MCF 10A (cell line): Measurements from ENCODE around the gene LRP2BP. TPM values are rescaled to one million over a fixed set of nuclear protein-coding genes. Genes with fewer than 3 reads are reported as not detected.
"Not testable (repeated sequence)": the region's sequence is repeated elsewhere in the genome, so short reads cannot be mapped to it uniquely, and the experiment has no call there.

ENCODE experiments used
- BruUV-seq: library from RNA; stranded (reverse); fragments of 400-500 nt; replicated peaks from 2 replicates; lab custom pipeline; 2021; lab: Mats Ljungman, UMichigan
- CTCF ChIA-PET: fragments of 300-600 bp; sonication (Branson Sonifier 250); formaldehyde crosslinking; extraction: SDS; loops from one replicate; lab custom pipeline; 2021; ENCODE audit warnings: antibody characterized with exemption, inconsistent platforms; lab: Yijun Ruan, JAX
- POLR2A ChIA-PET: fragments of 300-600, 350-650 bp; sonication (Branson Sonifier 250); formaldehyde crosslinking; extraction: SDS; loops from one replicate; lab custom pipeline; 2020; ENCODE audit warnings: antibody characterized with exemption, inconsistent platforms; lab: Yijun Ruan, JAX
- DNase-seq: peaks from one replicate; pipeline ENCODE4 v3.0.0-alpha.2; 2018; ENCODE audit not compliant: unreplicated experiment
- H3K27ac Mint-ChIP-seq: one replicate; pipeline ENCODE4 v1.8.0; 2022; ENCODE audit warnings: mild to moderate bottlenecking, low read depth, mixed read lengths; ENCODE audit not compliant: unreplicated experiment
- H3K27me3 Mint-ChIP-seq: one replicate; pipeline ENCODE4 v1.8.0; 2022; ENCODE audit warnings: mixed read lengths; ENCODE audit not compliant: insufficient read depth, unreplicated experiment
- H3K36me3 Mint-ChIP-seq: one replicate; pipeline ENCODE4 v1.8.0; 2022; ENCODE audit warnings: mild to moderate bottlenecking, moderate library complexity, mixed read lengths; ENCODE audit not compliant: insufficient read depth, unreplicated experiment
- H3K4me1 Mint-ChIP-seq: one replicate; pipeline ENCODE4 v1.8.0; 2022; ENCODE audit warnings: mixed read lengths; ENCODE audit not compliant: insufficient read depth, unreplicated experiment
- H3K4me3 Mint-ChIP-seq: one replicate; pipeline ENCODE4 v1.8.0; 2022; ENCODE audit warnings: mild to moderate bottlenecking, moderate library complexity, mixed read lengths; ENCODE audit not compliant: unreplicated experiment
- H3K9me3 Mint-ChIP-seq: one replicate; pipeline ENCODE4 v1.8.0; 2022; ENCODE audit warnings: mixed read lengths; ENCODE audit not compliant: unreplicated experiment
- intact Hi-C: fragments of 100-400 bp; cut with micrococcal nuclease; formaldehyde crosslinking; loops from 2 replicates; pipeline ENCODE4 v1.14.1; 2022
- total RNA-seq: library from RNA; stranded (reverse); gene quantifications from 2 replicates; pipeline ENCODE4 v1.2.3, GENCODE V29; 2022
- TF ChIP-seq, protein P1 (sequence below): fragments of 200-600 bp; IDR thresholded peaks from one replicate; pipeline ENCODE4 v1.8.0; 2022; ENCODE audit warnings: antibody characterized with exemption, mild to moderate bottlenecking; ENCODE audit not compliant: unreplicated experiment

The LRP2BP gene
- total RNA-seq, 1 experiment from 2014 or later = 0.70 TPM

DNA sequence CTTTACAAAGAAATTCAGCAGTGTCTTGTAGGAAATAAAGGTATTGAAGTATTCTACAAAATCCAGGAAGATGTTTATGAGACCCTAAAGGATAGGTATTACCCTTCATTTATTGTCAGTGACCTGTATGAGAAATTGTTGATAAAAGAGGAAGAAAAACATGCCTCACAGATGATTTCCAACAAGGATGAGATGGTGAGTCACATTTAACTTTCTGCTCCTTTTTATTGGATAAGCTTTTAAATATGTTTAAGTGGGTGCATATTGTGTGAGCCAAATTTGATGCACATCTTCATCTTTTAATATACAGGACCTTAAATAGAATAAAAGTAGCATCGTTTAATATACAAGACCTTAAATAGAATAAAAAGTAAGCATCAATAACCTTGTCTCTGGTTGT lies 72.1 kb downstream of the LRP2BP start:
- DNase-seq = no peak
- CTCF ChIA-PET = interaction anchor here (1.0 kb wide), 1 partner anchor 9 kb away, joined by 3 read pairs; no protein-coding TSS in a partner anchor
- BruUV-seq = no TSS peak
- H3K9me3 Mint-ChIP-seq = no peaks in the 10 kb centered on the region
- no peaks in the 10 kb centered on the region for H3K27me3 Mint-ChIP-seq
- TF ChIP-seq, protein P1, sequence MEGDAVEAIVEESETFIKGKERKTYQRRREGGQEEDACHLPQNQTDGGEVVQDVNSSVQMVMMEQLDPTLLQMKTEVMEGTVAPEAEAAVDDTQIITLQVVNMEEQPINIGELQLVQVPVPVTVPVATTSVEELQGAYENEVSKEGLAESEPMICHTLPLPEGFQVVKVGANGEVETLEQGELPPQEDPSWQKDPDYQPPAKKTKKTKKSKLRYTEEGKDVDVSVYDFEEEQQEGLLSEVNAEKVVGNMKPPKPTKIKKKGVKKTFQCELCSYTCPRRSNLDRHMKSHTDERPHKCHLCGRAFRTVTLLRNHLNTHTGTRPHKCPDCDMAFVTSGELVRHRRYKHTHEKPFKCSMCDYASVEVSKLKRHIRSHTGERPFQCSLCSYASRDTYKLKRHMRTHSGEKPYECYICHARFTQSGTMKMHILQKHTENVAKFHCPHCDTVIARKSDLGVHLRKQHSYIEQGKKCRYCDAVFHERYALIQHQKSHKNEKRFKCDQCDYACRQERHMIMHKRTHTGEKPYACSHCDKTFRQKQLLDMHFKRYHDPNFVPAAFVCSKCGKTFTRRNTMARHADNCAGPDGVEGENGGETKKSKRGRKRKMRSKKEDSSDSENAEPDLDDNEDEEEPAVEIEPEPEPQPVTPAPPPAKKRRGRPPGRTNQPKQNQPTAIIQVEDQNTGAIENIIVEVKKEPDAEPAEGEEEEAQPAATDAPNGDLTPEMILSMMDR = no peak
- intact Hi-C loops = no loop called here
- peaks cover under 1% of the 10 kb centered on the region for H3K4me1 Mint-ChIP-seq
- no peak overlapping the region for H3K27ac Mint-ChIP-seq
- H3K36me3 Mint-ChIP-seq = peaks cover 16% of the 10 kb centered on the region
- no peak overlapping the region for H3K4me3 Mint-ChIP-seq
- POLR2A ChIA-PET = no interaction called here

DNA sequence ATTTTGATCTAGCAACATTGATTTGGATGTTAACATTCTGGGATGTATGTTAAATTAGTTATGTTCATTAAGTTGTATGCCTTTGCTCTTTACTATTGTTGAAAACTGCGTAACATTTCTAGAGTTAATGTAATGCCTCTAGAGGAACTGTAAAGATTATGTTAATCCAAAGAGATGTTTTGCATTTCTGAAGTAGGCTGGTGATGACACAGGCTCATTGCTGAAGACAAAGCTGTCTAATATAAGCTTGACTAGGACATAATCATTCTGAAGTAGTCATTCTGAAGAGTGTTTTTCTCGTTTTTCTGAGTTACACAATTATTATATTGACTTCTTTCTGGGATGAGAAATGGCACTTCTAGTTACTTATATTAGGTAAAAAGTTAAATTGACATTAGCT lies 72.9 kb downstream of the LRP2BP start:
- Mint-ChIP-seq H3K4me1 (peaks cover 4% of the 10 kb centered on the region), H3K27ac (no peak overlapping the region), H3K27me3 (no peaks in the 10 kb centered on the region), H3K9me3 (no peaks in the 10 kb centered on the region), H3K36me3 (peaks cover 16% of the 10 kb centered on the region), H3K4me3 (no peak overlapping the region)
- no TSS peak for BruUV-seq
- intact Hi-C loops = no loop called here
- no peak for DNase-seq
- CTCF ChIA-PET = no interaction called here
- TF ChIP-seq, protein P1 = no peak
- POLR2A ChIA-PET = no interaction called here

DNA sequence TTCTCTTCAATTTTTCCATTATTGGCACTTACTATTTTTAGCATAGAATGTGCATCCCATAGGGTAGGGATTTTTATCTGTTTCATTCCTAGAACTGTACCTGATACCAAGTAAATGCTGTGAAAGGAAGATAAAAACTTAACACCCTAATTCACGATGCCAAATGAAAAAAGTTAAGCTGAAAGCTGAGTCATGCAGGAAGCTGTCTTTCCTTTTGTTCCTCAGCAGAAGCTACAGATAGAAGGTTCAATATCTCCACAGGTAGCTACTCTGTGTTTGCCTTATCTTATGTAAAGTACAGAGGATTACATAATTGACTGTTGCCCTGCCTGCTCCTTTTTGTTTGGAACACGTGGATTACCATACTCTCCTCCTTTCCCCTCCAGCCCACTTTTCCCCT lies 77.0 kb downstream of the LRP2BP start:
- intact Hi-C loops = no loop called here
- POLR2A ChIA-PET = no interaction called here
- Mint-ChIP-seq H3K27ac (no peak overlapping the region), H3K36me3 (peaks cover 30% of the 10 kb centered on the region), H3K4me1 (peaks cover 4% of the 10 kb centered on the region), H3K27me3 (no peaks in the 10 kb centered on the region), H3K9me3 (no peaks in the 10 kb centered on the region), H3K4me3 (no peak overlapping the region)
- no TSS peak for BruUV-seq
- CTCF ChIA-PET = no interaction called here
- TF ChIP-seq, protein P1 = no peak
- DNase-seq = peak; percentile 15

DNA sequence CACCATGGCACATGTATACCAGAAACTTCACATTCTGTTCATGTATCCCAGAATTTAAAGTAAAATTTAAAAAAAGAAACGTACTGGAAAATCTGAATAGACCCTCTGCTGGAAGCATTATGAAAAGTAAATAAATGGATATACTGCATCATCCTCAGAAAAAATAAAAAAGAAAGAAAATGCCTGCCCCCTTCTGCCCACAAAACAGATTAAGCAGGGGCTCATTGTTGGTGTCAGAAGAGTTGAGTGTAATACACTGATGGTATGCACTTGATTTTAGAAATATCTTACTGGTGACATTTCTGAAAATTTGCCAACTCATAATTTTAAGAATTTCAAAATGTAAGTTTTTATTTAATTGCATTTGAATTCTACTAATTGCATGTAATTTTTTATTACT lies 77.8 kb downstream of the LRP2BP start:
- no peak overlapping the region for H3K27ac Mint-ChIP-seq
- H3K4me3 Mint-ChIP-seq = no peak overlapping the region
- TF ChIP-seq, protein P1 = no peak
- CTCF ChIA-PET = no interaction called here
- H3K9me3 Mint-ChIP-seq = no peaks in the 10 kb centered on the region
- intact Hi-C loops = no loop called here
- no TSS peak for BruUV-seq
- peaks cover 4% of the 10 kb centered on the region for H3K4me1 Mint-ChIP-seq
- H3K27me3 Mint-ChIP-seq = no peaks in the 10 kb centered on the region
- POLR2A ChIA-PET = no interaction called here
- DNase-seq = no peak
- peaks cover 36% of the 10 kb centered on the region for H3K36me3 Mint-ChIP-seq

DNA sequence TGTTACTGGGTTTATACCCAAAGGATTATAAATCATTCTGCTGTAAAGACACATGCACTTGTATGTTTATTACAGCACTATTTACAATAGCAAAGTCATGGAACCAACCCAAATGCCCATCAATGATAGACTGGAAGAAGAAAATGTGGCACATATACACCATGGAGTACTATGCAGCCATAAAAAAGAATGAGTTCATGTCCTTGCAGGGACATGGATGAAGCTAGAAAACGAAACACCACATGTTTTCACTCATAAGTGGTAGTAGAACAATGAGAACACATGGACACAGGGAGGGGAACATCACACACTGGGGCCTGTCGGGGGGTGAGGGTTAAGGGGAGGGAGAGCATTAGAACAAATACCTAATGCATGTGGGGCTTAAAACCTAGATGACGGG lies 78.3 kb downstream of the LRP2BP start:
- CTCF ChIA-PET, H3K4me1 Mint-ChIP-seq, H3K27ac Mint-ChIP-seq, H3K4me3 Mint-ChIP-seq, intact Hi-C loops, H3K27me3 Mint-ChIP-seq, BruUV-seq, DNase-seq, H3K9me3 Mint-ChIP-seq, POLR2A ChIA-PET: not testable (repeated sequence)
- H3K36me3 Mint-ChIP-seq = peaks cover 37% of the 10 kb centered on the region
